Sigmoid colon (tissue), 7 donors: ENCODE data around the gene SATL1. TPM values are rescaled to one million over a fixed set of nuclear protein-coding genes. Genes with fewer than 3 reads are reported as not detected.

ENCODE experiments used
- DNase-seq: peaks from one replicate; pipeline ENCODE4 v3.0.0-alpha.2; 2019
- H3K27ac ChIP-seq, 4 donors: fragments of 200-600 bp; sonication (generic); one replicate each; pipeline ENCODE4 v1.5.1; 2016 to 2019; ENCODE audit warnings: mild to moderate bottlenecking in 1 of 4
- H3K27me3 ChIP-seq, 3 donors: fragments of 200-600 bp; sonication (generic); one replicate each; pipeline ENCODE4 v1.5.1; 2019; ENCODE audit warnings: mild to moderate bottlenecking in 1 of 3
- H3K36me3 ChIP-seq, 4 donors: fragments of 200-600 bp; sonication (generic); one replicate each; pipeline ENCODE4 v1.5.1; 2016 to 2019
- H3K4me1 ChIP-seq, 4 donors: fragments of 200-600 bp; sonication (generic); one replicate each; pipeline ENCODE4 v1.5.1; 2017 to 2019
- H3K4me3 ChIP-seq, 4 donors: fragments of 200-600 bp; sonication (generic); one replicate each; pipeline ENCODE4 v1.5.1; 2017 to 2019; ENCODE audit warnings: mild to moderate bottlenecking in 2 of 4, moderate library complexity in 1 of 4
- H3K9me3 ChIP-seq, 4 donors: fragments of 200-600 bp in 3 of 4; sonication (generic) in 3 of 4; one replicate each; pipeline versions ENCODE4 v1.5.1 to v1.6.1; 2013 to 2019
- EP300 ChIP-seq, 4 donors: sonication (generic); formaldehyde crosslinking; IDR thresholded peaks; one replicate each; pipeline ENCODE4 v1.6.1; 2017; ENCODE audit warnings: antibody characterized with exemption in 4 of 4
- POLR2A ChIP-seq, 2 donors: fragments of 450-650 bp; IDR thresholded peaks; one replicate each; pipeline ENCODE4 v1.6.1; 2016; ENCODE audit warnings: antibody characterized with exemption in 2 of 2, mild to moderate bottlenecking in 2 of 2, moderate library complexity in 2 of 2
- POLR2AphosphoS5 ChIP-seq, 4 donors: sonication (generic); formaldehyde crosslinking; IDR thresholded peaks; one replicate each; pipeline ENCODE4 v1.6.1; 2017; ENCODE audit warnings: antibody characterized with exemption in 4 of 4
- WGBS, 2 donors: extraction: QIAGEN DNeasy Blood & Tissue Kit; methylation state at CpG; one replicate each; pipeline ENCODE4 v1.1.7; 2013; 5-methylcytosine and 5-hydroxymethylcytosine counted together
- intact Hi-C: fragments of 100-400 bp; cut with DNase I; formaldehyde crosslinking; loops from one replicate; pipeline ENCODE4 v1.15.1; 2023
- polyA plus RNA-seq, 3 donors: library from polyadenylated mRNA; stranded (reverse); fragments of 200-250 nt; gene quantifications; one replicate each; pipeline ENCODE4 v1.2.3, GENCODE V29; 2013
- total RNA-seq, 4 donors: library from RNA; depleted of rRNA; stranded (reverse); fragments of >200 nt; gene quantifications; one replicate each; pipeline ENCODE4 v1.1.0, GENCODE V29; 2016
- TF ChIP-seq, protein P1 (sequence below), 4 experiments: fragments of 450-650 bp in 3 of 4; fragments of 200-600 bp in 1 of 4; IDR thresholded peaks; one replicate each; pipeline ENCODE4 v1.5.1; 2016 to 2019; ENCODE audit warnings: antibody characterized with exemption in 4 of 4, mild to moderate bottlenecking in 3 of 4, moderate library complexity in 2 of 4
- donor health status: healthy with polysubstance abuse.
- donor health status: Bipolar disorder and iron deficiency.
- donor health status: healthy.

SATL1 gene
- total and polyA plus RNA-seq, 7 donors: not detected

GRCh38 chrX:85203461-85203970 lies 40.1 kb downstream of the SATL1 start:
- Histone ChIP-seq H3K27me3 (no peaks in the 10 kb centered on the region), H3K4me1 (no peaks in the 10 kb centered on the region), H3K27ac (no peak overlapping the region), H3K9me3 (no peaks in the 10 kb centered on the region), H3K4me3 (no peak overlapping the region), H3K36me3 (no peaks in the 10 kb centered on the region)
- no peak for DNase-seq
- WGBS, 2 donors: 96 to 97% methylated on average over 8 of the region's 8 CpGs
- intact Hi-C loops: no loop called here
- TF ChIP-seq POLR2AphosphoS5 (IDR thresholded peaks at IDR 0.05): no peak
- no peak for TF ChIP-seq EP300 (IDR thresholded peaks at IDR 0.05)
- TF ChIP-seq, protein P1, sequence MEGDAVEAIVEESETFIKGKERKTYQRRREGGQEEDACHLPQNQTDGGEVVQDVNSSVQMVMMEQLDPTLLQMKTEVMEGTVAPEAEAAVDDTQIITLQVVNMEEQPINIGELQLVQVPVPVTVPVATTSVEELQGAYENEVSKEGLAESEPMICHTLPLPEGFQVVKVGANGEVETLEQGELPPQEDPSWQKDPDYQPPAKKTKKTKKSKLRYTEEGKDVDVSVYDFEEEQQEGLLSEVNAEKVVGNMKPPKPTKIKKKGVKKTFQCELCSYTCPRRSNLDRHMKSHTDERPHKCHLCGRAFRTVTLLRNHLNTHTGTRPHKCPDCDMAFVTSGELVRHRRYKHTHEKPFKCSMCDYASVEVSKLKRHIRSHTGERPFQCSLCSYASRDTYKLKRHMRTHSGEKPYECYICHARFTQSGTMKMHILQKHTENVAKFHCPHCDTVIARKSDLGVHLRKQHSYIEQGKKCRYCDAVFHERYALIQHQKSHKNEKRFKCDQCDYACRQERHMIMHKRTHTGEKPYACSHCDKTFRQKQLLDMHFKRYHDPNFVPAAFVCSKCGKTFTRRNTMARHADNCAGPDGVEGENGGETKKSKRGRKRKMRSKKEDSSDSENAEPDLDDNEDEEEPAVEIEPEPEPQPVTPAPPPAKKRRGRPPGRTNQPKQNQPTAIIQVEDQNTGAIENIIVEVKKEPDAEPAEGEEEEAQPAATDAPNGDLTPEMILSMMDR (IDR thresholded peaks at IDR 0.05): no peak

DNA sequence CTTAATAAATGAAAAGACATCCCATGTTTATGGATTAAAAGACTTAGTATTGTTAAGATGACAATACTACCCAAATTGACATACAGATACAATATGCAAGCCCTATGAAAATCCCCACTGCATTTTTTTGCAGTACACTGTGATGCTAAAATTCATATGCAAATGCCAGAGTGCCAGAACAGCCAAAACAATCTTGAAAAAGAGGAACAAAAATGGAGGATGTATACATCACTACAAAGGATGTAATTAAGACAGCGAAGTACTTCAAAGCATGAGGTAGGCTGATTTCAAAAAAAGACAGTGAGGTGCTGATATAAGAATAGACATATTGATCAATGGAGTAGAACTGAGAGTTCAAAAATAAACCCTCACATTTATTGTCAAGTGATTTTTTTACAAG lies 47.3 kb downstream of the SATL1 start:
- H3K27me3 ChIP-seq: no peaks in the 10 kb centered on the region
- no peak overlapping the region for H3K4me3 ChIP-seq
- H3K4me1 ChIP-seq: no peaks in the 10 kb centered on the region
- no peaks in the 10 kb centered on the region for H3K36me3 ChIP-seq
- 0 to 89% methylated on average over 1 of the region's 1 CpG for WGBS, 2 donors
- no peak for TF ChIP-seq EP300 (IDR thresholded peaks at IDR 0.05)
- TF ChIP-seq, protein P1 (IDR thresholded peaks at IDR 0.05): no peak
- TF ChIP-seq POLR2AphosphoS5 (IDR thresholded peaks at IDR 0.05): no peak
- no peak for TF ChIP-seq POLR2A (IDR thresholded peaks at IDR 0.05)
- intact Hi-C loops: no loop called here
- no peak for DNase-seq
- no peaks in the 10 kb centered on the region for H3K9me3 ChIP-seq
- no peak overlapping the region for H3K27ac ChIP-seq

DNA sequence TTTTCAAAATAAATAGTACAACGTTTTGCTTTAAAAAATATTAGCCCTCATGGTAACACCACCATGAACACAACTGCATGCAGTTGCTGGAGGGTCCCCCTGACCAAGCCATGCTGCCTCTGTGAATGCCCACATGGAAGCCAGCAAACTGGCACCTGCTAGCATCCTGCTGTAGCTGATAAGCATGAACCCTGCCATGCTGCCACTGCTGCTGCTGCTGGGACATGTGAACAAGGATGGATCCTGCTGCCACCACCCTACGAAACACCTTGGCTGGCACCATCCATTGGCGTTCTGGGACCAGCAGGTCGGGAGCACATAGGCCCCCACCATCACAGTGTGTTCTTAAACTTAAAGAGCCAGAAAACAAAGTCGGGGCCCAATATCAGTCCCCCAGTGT lies 83.9 kb downstream of the SATL1 start:
- Histone ChIP-seq H3K4me1 (no peaks in the 10 kb centered on the region), H3K9me3 (no peaks in the 10 kb centered on the region), H3K27me3 (no peaks in the 10 kb centered on the region), H3K36me3 (no peaks in the 10 kb centered on the region), H3K4me3 (no peak overlapping the region), H3K27ac (no peak overlapping the region)
- WGBS, 2 donors: 85 to 90% methylated on average over 5 of the region's 5 CpGs
- intact Hi-C loops: no loop called here
- no peak for TF ChIP-seq POLR2AphosphoS5 (IDR thresholded peaks at IDR 0.05)
- TF ChIP-seq POLR2A (IDR thresholded peaks at IDR 0.05): no peak
- no peak for TF ChIP-seq EP300 (IDR thresholded peaks at IDR 0.05)
- TF ChIP-seq, protein P1 (IDR thresholded peaks at IDR 0.05): no peak
- DNase-seq: no peak

DNA sequence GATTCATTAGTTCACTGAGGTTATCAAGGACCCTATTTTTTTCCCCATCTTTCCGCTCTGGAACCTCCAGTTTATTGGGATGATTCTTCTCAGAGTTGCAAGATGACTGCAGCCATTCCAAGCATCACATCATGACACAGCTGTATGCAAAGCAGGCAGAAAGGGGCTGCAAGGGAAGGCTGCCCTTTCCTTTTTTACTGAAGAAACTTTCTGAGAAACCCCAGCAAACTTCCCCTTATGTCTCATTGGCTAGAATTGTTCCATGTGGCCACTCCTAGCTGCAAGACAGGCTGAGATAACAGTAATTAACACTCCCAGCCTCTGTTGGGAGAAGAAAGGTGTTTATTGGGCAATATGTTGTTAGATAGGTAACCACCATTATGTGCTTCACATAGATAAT lies 102.6 kb downstream of the SATL1 start:
- DNase-seq: no peak
- H3K36me3 ChIP-seq: no peaks in the 10 kb centered on the region
- intact Hi-C loops: no loop called here
- no peak for TF ChIP-seq EP300 (IDR thresholded peaks at IDR 0.05)
- TF ChIP-seq, protein P1 (IDR thresholded peaks at IDR 0.05): no peak
- TF ChIP-seq POLR2A (IDR thresholded peaks at IDR 0.05): no peak
- no peak for TF ChIP-seq POLR2AphosphoS5 (IDR thresholded peaks at IDR 0.05)
- no peak overlapping the region for H3K4me3 ChIP-seq
- no peaks in the 10 kb centered on the region for H3K9me3 ChIP-seq
- H3K27ac ChIP-seq: no peak overlapping the region
- 94 to 98% methylated on average over 1 of the region's 1 CpG for WGBS, 2 donors
- H3K4me1 ChIP-seq: no peaks in the 10 kb centered on the region
- no peaks in the 10 kb centered on the region for H3K27me3 ChIP-seq

- Histone ChIP-seq H3K4me3 (no peak overlapping the region), H3K27ac (no peak overlapping the region), H3K4me1 (no peaks in the 10 kb centered on the region), H3K9me3 (no peaks in the 10 kb centered on the region), H3K27me3 (no peaks in the 10 kb centered on the region), H3K36me3 (no peaks in the 10 kb centered on the region)
- TF ChIP-seq POLR2A (IDR thresholded peaks at IDR 0.05): no peak
- TF ChIP-seq POLR2AphosphoS5 (IDR thresholded peaks at IDR 0.05): no peak
- no peak for TF ChIP-seq EP300 (IDR thresholded peaks at IDR 0.05)
- TF ChIP-seq, protein P1 (IDR thresholded peaks at IDR 0.05): no peak
- DNase-seq: no peak
- WGBS, 2 donors: 88 to 89% methylated on average over 1 of the region's 1 CpG
- intact Hi-C loops: no loop called here
Measured at GRCh38 chrX:85139422-85139821, 104.2 kb downstream of the SATL1 start.
